K562 (cell line): Measurements from ENCODE around the gene SCLT1. TPM values are rescaled to one million over a fixed set of nuclear protein-coding genes. Genes with fewer than 3 reads are reported as not detected.
A peak's percentile ranks its signal among the peaks of the same experiment; 100 is the strongest.

ENCODE experiments used
- GTF2A2 ChIP-seq: IDR thresholded peaks from 2 replicates; pipeline ENCODE4 v1.6.1; 2016; ENCODE audit warnings: mild to moderate bottlenecking, missing genetic modification characterization, missing compliant biosample characterization
- HMG20A ChIP-seq: fragments of 450-650 bp; formaldehyde crosslinking; conservative IDR thresholded peaks from 2 replicates; pipeline ENCODE4 v1.4.0; 2020; ENCODE audit warnings: mild to moderate bottlenecking, mixed read lengths
- KLF10 ChIP-seq: fragments of 250-450 bp; sonication (Bioruptor Pico); IDR thresholded peaks from 2 replicates; pipeline ENCODE4 v1.6.1; 2021; ENCODE audit warnings: matching md5 sums
- LCOR ChIP-seq: sonication (generic); formaldehyde crosslinking; IDR thresholded peaks from 2 replicates; pipeline ENCODE4 v1.8.0; 2022; ENCODE audit warnings: mild to moderate bottlenecking, missing genetic modification reagents
- MYBL2 ChIP-seq, 2 experiments: fragments of 450-650 bp in 1 of 2; sonication (generic) in 1 of 2; formaldehyde crosslinking in 1 of 2; IDR thresholded peaks; 2 replicates each; pipeline versions ENCODE4 v1.6.1 to v1.8.1; 2017 to 2022; ENCODE audit warnings: borderline replicate concordance in 1 of 2, inconsistent platforms in 1 of 2, low read depth in 1 of 2, mild to moderate bottlenecking in 1 of 2, missing genetic modification reagents in 1 of 2, moderate library complexity in 1 of 2
- NCOR1 ChIP-seq: fragments of 450-650 bp; IDR thresholded peaks from 2 replicates; pipeline ENCODE4 v1.6.1; 2016; ENCODE audit warnings: mild to moderate bottlenecking, moderate library complexity
- NR2C1 ChIP-seq, 2 experiments: fragments of 450-650 bp; IDR thresholded peaks; 2 replicates each; pipeline ENCODE4 v1.6.1; 2017; ENCODE audit warnings: mild to moderate bottlenecking in 2 of 2, antibody characterized with exemption in 1 of 2, inconsistent platforms in 1 of 2, missing compliant biosample characterization in 1 of 2, missing genetic modification characterization in 1 of 2
- SMAD1 ChIP-seq: fragments of 150-350 bp; IDR thresholded peaks from 2 replicates; pipeline ENCODE4 v1.6.1; 2014; ENCODE audit warnings: low read length, low read depth; ENCODE audit not compliant: partially characterized antibody
- STAT5A ChIP-seq: IDR thresholded peaks from 2 replicates; pipeline ENCODE4 v1.6.1; 2012; ENCODE audit warnings: low read length, inconsistent platforms, borderline replicate concordance
- TCFL5 ChIP-seq: fragments of 250-450 bp; sonication (Bioruptor Pico); conservative IDR thresholded peaks from 2 replicates; pipeline ENCODE4 v1.6.1; 2021; ENCODE audit warnings: mild to moderate bottlenecking, moderate library complexity, matching md5 sums
- ZNF436 ChIP-seq: fragments of 250-450, 450-650 bp; sonication (Bioruptor Pico); formaldehyde crosslinking; IDR thresholded peaks from 2 replicates; pipeline ENCODE4 v1.7.0; 2020; ENCODE audit warnings: mild to moderate bottlenecking
- ZNF668 ChIP-seq: fragments of 250-450 bp; sonication (Bioruptor Pico); IDR thresholded peaks from 2 replicates; pipeline ENCODE4 v1.8.0; 2022; ENCODE audit warnings: mild to moderate bottlenecking, inconsistent platforms
- polyA plus RNA-seq, 8 experiments: library from polyadenylated mRNA; depleted of rRNA in 4 of 8; stranded (reverse) in 5 of 8; unstranded in 3 of 8; fragments of >200 nt; fragmentation: Nextera tagmentation in 2 of 8; fragmentation: Illumina TruSeq in 1 of 8; extraction: Ambion mirVana in 2 of 8; extraction: Trizol in 1 of 8; gene quantifications; 2 replicates each; pipeline versions ENCODE4 v1.2.1 to v1.2.3, GENCODE V29; 2011 to 2014; ENCODE audit warnings: inconsistent platforms in 1 of 8, missing spikeins in 1 of 8
- total RNA-seq, 7 experiments: library from RNA; depleted of rRNA in 6 of 7; stranded (reverse); fragments of >200 nt in 6 of 7; fragmentation: Illumina TruSeq in 2 of 7; extraction: Trizol in 2 of 7; gene quantifications; 2 replicates each; pipeline versions ENCODE4 v1.2.1 to v1.2.3, GENCODE V29; 2011 to 2021; ENCODE audit warnings: low replicate concordance in 1 of 7
- TF ChIP-seq, protein P1 (sequence below), 2 experiments: fragments of 450-650 bp; formaldehyde crosslinking in 1 of 2; IDR thresholded peaks; 2 replicates each; pipeline versions ENCODE4 v1.4.0 to v1.6.1; 2014 to 2020; ENCODE audit warnings: mild to moderate bottlenecking in 2 of 2, borderline replicate concordance in 1 of 2, low read depth in 1 of 2
- TF ChIP-seq, protein P2 (sequence below): sonication (generic); formaldehyde crosslinking; IDR thresholded peaks from 2 replicates; pipeline ENCODE4 v1.8.0; 2022; ENCODE audit warnings: mild to moderate bottlenecking, missing genetic modification reagents
- TF ChIP-seq, protein P3 (sequence below): IDR thresholded peaks from 2 replicates; pipeline ENCODE4 v1.6.1; 2011; ENCODE audit warnings: borderline replicate concordance, low read depth, mild to moderate bottlenecking, moderate library complexity, low read length; ENCODE audit not compliant: insufficient read depth, poor library complexity, severe bottlenecking

SCLT1 gene
- total and polyA plus RNA-seq, 9 of the 15 experiments (the other 6 are each of a cell fraction or from before 2014, with no cell fraction given) = 8.0 to 31.9 (median 24.2) TPM

DNA sequence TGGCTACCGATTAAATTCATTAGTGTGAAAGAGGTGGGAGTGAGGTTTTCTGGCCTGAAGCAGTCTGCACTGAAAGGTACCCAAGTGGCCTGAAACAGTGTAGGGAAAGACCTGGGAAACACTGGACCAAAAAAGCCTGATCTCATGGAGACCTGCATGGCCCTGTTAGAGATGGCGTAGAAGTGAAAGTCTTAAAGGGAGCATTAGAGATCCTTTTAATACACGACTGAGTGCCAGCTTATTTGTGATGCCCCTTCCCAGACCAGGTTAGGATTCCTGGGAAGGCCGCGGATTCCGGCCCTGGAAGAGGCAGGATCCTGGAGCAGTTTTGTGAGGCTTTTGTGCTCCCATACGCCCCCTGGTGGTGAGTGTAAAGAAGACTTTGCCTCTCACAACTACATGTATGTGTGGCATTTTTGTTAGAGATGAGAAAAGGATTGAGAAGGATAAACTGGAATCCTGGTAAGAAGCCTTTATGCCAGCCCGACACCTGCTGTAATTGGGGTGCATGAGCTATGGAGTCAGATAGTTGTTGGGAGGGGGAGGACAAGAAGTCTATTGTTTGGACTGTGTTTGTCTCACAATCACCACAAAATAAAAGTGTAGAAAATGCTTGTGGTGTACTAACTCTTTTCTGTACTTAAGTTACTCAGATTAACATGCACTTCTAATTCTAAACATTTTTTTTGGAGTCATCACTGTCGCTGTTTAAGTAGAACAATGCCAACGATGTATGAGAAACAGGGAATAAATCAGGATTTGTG lies 229.8 kb downstream of the SCLT1 start (continued):
- TF ChIP-seq, protein P1, sequence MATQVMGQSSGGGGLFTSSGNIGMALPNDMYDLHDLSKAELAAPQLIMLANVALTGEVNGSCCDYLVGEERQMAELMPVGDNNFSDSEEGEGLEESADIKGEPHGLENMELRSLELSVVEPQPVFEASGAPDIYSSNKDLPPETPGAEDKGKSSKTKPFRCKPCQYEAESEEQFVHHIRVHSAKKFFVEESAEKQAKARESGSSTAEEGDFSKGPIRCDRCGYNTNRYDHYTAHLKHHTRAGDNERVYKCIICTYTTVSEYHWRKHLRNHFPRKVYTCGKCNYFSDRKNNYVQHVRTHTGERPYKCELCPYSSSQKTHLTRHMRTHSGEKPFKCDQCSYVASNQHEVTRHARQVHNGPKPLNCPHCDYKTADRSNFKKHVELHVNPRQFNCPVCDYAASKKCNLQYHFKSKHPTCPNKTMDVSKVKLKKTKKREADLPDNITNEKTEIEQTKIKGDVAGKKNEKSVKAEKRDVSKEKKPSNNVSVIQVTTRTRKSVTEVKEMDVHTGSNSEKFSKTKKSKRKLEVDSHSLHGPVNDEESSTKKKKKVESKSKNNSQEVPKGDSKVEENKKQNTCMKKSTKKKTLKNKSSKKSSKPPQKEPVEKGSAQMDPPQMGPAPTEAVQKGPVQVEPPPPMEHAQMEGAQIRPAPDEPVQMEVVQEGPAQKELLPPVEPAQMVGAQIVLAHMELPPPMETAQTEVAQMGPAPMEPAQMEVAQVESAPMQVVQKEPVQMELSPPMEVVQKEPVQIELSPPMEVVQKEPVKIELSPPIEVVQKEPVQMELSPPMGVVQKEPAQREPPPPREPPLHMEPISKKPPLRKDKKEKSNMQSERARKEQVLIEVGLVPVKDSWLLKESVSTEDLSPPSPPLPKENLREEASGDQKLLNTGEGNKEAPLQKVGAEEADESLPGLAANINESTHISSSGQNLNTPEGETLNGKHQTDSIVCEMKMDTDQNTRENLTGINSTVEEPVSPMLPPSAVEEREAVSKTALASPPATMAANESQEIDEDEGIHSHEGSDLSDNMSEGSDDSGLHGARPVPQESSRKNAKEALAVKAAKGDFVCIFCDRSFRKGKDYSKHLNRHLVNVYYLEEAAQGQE (IDR thresholded peaks at IDR 0.05; ENCODE audit: borderline replicate concordance) = peak; percentile 62; the same call in 1 of the 2 replicates
- TF ChIP-seq, protein P1 (CRISPR knock-in tag; IDR thresholded peaks at IDR 0.05; ENCODE audit: low read depth) = no peak
- TF ChIP-seq NCOR1 = no peak
- TF ChIP-seq LCOR (CRISPR knock-in tag) = 0 out of 2 replicates have a peak, but pooled peaks have one; percentile 59
- TF ChIP-seq SMAD1 = no peak
- no peak for TF ChIP-seq NR2C1 (IDR thresholded peaks at IDR 0.05)
- TF ChIP-seq NR2C1 (tag; IDR thresholded peaks at IDR 0.05) = no peak
- no peak for TF ChIP-seq KLF10 (CRISPR knock-in tag)
- TF ChIP-seq MYBL2 (IDR thresholded peaks at IDR 0.05; ENCODE audit: low read depth) = no peak
- no peak for TF ChIP-seq MYBL2 (CRISPR knock-in tag; IDR thresholded peaks at IDR 0.05; ENCODE audit: borderline replicate concordance)
- TF ChIP-seq GTF2A2 (tag) = no peak
- TF ChIP-seq ZNF436 = no peak
- no peak for TF ChIP-seq ZNF668 (CRISPR knock-in tag)
- TF ChIP-seq, protein P2, sequence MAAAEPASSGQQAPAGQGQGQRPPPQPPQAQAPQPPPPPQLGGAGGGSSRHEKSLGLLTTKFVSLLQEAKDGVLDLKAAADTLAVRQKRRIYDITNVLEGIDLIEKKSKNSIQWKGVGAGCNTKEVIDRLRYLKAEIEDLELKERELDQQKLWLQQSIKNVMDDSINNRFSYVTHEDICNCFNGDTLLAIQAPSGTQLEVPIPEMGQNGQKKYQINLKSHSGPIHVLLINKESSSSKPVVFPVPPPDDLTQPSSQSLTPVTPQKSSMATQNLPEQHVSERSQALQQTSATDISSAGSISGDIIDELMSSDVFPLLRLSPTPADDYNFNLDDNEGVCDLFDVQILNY (CRISPR knock-in tag) = no peak
- TF ChIP-seq HMG20A (CRISPR knock-in tag) = no peak
- TF ChIP-seq, protein P3, sequence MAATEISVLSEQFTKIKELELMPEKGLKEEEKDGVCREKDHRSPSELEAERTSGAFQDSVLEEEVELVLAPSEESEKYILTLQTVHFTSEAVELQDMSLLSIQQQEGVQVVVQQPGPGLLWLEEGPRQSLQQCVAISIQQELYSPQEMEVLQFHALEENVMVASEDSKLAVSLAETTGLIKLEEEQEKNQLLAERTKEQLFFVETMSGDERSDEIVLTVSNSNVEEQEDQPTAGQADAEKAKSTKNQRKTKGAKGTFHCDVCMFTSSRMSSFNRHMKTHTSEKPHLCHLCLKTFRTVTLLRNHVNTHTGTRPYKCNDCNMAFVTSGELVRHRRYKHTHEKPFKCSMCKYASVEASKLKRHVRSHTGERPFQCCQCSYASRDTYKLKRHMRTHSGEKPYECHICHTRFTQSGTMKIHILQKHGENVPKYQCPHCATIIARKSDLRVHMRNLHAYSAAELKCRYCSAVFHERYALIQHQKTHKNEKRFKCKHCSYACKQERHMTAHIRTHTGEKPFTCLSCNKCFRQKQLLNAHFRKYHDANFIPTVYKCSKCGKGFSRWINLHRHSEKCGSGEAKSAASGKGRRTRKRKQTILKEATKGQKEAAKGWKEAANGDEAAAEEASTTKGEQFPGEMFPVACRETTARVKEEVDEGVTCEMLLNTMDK = peak; percentile 64
- 0 out of 2 replicates have a peak, but pooled peaks have one; percentile 25 for TF ChIP-seq STAT5A
- no peak for TF ChIP-seq TCFL5 (CRISPR knock-in tag)
